Measurements from ENCODE around the gene DUSP7.

The DUSP7 gene

GRCh38 chr3:52090933-52091468 is 34.6 kb upstream of the DUSP7 start:
- in situ Hi-C loops (cut with MboI; ENCODE audit: low pct_unique_long_range_greater_than_20kb, low sequenced_read_pairs, unreplicated experiment) = no loop called here
- TF ChIP-seq CTCF (IDR thresholded peaks at IDR 0.05; ENCODE audit: extremely low read depth, insufficient read depth, missing control alignments) = no peak
- DNase-seq (ENCODE audit: low spot score) = no peak

DNA sequence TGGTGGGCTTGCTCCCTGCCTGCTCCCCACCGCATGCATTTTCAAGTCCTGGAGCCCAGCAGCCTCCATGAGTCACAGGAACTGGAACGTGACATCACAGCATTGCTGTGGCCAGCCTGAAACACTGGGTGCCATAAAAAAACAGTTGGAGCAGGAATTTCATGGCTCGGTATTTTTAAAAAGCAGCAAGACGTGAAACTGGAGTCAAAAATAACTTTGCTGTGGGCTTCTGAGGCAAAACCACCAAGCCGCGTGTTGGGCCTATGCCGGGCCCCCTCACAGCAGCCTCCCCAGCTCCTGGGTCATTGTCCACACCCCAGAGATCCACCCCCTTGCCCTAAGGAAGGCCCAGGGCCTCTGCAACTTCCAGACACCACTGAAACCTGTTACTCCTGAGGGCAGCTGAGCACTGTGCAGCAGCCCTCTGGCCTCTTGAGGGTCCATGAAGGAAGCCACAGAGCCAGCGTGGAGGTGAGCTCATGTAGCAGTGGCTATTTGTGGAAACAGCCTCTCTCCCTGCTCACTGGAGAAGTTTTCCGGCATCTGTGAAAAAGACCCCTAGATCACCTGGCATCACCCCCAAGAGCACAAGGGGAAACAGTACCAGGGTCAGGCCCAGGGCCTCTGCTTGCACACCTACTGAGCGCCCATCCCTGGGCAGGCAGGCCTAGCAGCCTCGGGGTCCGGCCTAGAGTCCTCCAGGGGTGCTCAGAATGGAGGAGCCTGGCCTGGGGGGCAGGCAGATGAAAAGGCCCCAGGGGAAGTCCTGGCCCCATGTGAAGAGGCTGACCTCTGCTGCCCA is 34.0 kb upstream of the DUSP7 start:
- TF ChIP-seq CTCF (IDR thresholded peaks at IDR 0.05; ENCODE audit: extremely low read depth, insufficient read depth, missing control alignments) = no peak
- no peak for DNase-seq (ENCODE audit: low spot score)
- in situ Hi-C loops (cut with MboI; ENCODE audit: low pct_unique_long_range_greater_than_20kb, low sequenced_read_pairs, unreplicated experiment) = no loop called here

DNA sequence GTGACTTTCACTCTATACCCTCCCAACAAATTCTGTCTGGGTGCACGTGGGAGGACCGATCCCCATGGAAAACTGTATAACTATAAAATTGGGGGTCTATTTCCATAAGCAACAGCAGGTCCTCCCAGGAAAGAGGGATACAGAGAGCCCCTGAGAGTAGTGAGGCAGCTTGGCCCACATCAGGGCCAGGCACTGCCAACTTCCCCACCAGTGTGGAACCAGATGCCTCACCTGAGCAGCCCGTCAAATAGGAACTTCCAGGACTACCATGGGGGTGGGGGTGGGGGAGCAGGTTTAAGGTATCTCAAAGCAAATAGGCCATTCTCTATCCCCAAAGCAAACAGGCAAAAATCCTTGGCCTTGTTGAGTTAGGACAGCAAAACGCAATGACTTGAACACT is 33.3 kb upstream of the DUSP7 start:
- no peak for DNase-seq (ENCODE audit: low spot score)

GRCh38 chr3:52088445-52089367 is 32.3 kb upstream of the DUSP7 start:
- peak; percentile 45 for DNase-seq (ENCODE audit: low spot score)
- in situ Hi-C loops (cut with MboI; ENCODE audit: low pct_unique_long_range_greater_than_20kb, low sequenced_read_pairs, unreplicated experiment) = no loop called here
- no peak for TF ChIP-seq CTCF (IDR thresholded peaks at IDR 0.05; ENCODE audit: extremely low read depth, insufficient read depth, missing control alignments)

More for the DNA sequence above, 33.3 kb upstream of the DUSP7 start:
- TF ChIP-seq CTCF (IDR thresholded peaks at IDR 0.05; ENCODE audit: extremely low read depth, insufficient read depth, missing control alignments) = no peak
- in situ Hi-C loops (cut with MboI; ENCODE audit: low pct_unique_long_range_greater_than_20kb, low sequenced_read_pairs, unreplicated experiment) = no loop called here

DNA sequence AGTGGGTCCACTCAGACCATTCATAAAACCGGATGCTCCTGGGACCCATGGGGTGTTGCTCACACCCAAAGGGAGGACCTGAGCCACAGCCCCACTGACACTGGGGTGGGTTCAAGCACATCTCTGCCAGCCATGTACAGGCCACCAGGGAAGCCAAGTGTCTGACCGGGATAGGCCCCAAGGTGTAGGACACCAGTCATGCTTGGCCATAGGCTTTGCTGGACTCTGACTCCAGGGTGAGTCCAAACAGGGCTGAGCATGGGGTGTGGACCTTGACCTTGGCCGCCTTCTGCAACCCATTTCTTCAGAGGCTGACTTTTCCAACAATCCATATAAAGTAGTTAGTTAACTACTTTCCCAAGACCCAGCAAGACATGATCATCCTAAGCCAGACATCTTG is 31.4 kb upstream of the DUSP7 start:
- no peak for DNase-seq (ENCODE audit: low spot score)
- in situ Hi-C loops (cut with MboI; ENCODE audit: low pct_unique_long_range_greater_than_20kb, low sequenced_read_pairs, unreplicated experiment) = no loop called here
- no peak for TF ChIP-seq CTCF (IDR thresholded peaks at IDR 0.05; ENCODE audit: extremely low read depth, insufficient read depth, missing control alignments)

GRCh38 chr3:52086976-52087663 is 30.7 kb upstream of the DUSP7 start:
- in situ Hi-C loops (cut with MboI; ENCODE audit: low pct_unique_long_range_greater_than_20kb, low sequenced_read_pairs, unreplicated experiment) = no loop called here
- no peak for TF ChIP-seq CTCF (IDR thresholded peaks at IDR 0.05; ENCODE audit: extremely low read depth, insufficient read depth, missing control alignments)
- DNase-seq (ENCODE audit: low spot score) = no peak
